PC-3 (cell line): ENCODE data around the gene MYRFL.
"Not testable (repeated sequence)": the region's sequence is repeated elsewhere in the genome, so short reads cannot be mapped to it uniquely, and the experiment has no call there.

Source experiments
- EZH2 ChIP-seq: fragments of 300-600 bp; sonication (generic); IDR thresholded peaks from one replicate; pipeline ENCODE4 v1.6.1; 2017; ENCODE audit warnings: antibody characterized with exemption, mild to moderate bottlenecking, low read length; ENCODE audit not compliant: unreplicated experiment
- TF ChIP-seq, protein P1 (sequence below): fragments of 300-600 bp; sonication (generic); conservative IDR thresholded peaks from 2 replicates; pipeline ENCODE4 v1.5.1; 2017; ENCODE audit warnings: antibody characterized with exemption, low read depth, mild to moderate bottlenecking, low read length

DNA sequence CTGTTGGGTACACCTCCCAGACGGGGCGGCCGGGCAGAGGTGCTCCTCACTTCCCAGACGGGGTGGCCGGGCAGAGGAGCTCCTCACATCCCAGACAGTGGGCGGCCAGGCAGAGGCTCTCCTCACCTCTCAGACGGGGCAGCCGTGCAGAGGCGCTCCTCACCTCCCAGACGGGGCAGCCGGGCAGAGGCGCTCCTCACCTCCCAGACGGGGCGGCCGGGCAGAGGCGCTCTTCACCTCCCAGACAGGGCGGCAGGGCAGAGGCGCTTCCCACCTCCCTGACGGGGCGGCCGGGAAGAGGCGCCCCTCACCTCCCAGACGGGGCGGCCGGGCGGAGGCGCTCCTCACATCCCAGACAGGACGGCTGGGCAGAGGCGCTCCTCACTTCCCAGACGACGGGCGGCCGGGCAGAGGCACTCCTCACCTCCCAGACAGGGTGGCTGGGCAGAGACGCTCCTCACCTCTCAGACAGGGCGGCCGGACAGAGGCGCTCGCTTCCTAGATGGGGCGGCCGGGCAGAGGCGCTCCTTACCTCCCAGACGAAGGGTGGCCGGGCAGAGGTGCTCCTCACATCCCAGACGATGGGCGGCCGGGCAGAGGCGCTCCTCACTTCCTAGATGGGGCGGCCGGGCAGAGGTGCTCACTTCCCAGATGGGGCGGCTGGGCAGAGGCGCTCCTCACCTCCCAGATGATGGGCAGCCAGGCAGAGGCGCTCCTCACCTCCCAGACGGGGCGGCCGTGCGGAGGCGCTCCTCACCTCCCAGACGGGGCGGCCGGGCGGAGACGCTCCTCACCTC, 17.7 kb upstream of the MYRFL start:
- TF ChIP-seq, protein P1, sequence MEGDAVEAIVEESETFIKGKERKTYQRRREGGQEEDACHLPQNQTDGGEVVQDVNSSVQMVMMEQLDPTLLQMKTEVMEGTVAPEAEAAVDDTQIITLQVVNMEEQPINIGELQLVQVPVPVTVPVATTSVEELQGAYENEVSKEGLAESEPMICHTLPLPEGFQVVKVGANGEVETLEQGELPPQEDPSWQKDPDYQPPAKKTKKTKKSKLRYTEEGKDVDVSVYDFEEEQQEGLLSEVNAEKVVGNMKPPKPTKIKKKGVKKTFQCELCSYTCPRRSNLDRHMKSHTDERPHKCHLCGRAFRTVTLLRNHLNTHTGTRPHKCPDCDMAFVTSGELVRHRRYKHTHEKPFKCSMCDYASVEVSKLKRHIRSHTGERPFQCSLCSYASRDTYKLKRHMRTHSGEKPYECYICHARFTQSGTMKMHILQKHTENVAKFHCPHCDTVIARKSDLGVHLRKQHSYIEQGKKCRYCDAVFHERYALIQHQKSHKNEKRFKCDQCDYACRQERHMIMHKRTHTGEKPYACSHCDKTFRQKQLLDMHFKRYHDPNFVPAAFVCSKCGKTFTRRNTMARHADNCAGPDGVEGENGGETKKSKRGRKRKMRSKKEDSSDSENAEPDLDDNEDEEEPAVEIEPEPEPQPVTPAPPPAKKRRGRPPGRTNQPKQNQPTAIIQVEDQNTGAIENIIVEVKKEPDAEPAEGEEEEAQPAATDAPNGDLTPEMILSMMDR: not testable (repeated sequence)
- TF ChIP-seq EZH2: not testable (repeated sequence)
